GM18861 (cell line): Measurements from ENCODE around the gene CAMK1D.

Source experiments
- ATAC-seq: cut with Tn5 transposase; IDR thresholded peaks from one replicate; pipeline ENCODE4 v1.9.1; 2021; ENCODE audit not compliant: unreplicated experiment

Gene CAMK1D

DNA sequence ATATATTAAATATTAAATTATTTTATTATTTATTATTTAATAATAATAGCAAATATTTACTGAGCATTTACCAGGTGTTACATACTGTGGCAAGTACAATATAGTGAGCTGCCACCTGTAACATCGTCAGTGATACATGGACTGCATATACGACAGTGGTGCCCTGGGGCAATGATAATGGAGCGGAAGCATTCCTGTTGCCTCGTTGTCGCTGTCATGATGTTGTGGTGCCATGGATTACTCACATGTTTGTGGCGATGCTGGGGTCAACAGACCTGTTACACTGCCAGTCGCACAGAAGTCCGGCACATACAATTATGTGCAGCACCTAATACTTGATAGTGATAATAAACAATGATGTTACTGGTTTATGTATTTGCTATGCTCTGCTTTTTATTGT lies 20.6 kb downstream of the CAMK1D start:
- no peak for ATAC-seq

DNA sequence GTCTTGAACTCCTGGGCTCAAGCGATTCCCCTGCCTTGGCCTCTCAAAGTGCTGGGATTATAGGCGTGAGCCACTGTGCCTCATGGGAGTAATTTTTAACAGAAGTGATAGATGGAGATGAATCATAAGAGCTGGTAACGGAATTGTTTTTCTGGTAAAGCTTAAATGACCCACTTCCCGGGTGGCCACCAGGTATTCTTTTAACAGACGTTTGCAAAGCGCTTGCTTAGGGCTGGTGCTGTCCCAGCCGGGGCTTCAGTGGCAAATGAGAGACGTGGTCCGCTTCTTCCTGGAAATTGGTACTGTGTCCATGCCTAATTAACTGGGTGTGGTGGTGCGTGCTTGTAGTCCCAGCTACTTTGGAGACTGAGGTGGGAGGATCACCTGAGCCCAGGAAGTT lies 23.5 kb downstream of the CAMK1D start:
- ATAC-seq: no peak

DNA sequence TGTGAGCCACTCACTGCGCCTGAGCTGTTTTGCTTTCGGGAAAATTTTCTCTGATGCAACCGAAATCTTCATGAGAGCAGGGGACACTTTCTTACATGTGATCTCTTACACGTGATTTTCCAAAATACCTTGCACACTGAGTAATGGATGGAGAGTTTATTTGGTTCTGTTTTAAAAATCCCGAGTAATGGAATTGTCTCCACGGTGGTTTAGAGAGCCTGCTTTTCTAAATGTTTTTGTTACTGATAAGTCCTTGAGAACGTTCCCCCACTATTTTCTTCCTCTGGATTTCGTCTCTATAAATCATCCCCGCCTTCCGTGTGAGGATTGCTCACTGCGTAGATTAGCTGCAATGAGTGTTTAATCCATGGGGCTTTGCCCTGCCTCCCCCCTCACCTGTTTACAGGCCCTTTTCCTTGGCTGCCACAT lies 25.7 kb downstream of the CAMK1D start:
- no peak for ATAC-seq

DNA sequence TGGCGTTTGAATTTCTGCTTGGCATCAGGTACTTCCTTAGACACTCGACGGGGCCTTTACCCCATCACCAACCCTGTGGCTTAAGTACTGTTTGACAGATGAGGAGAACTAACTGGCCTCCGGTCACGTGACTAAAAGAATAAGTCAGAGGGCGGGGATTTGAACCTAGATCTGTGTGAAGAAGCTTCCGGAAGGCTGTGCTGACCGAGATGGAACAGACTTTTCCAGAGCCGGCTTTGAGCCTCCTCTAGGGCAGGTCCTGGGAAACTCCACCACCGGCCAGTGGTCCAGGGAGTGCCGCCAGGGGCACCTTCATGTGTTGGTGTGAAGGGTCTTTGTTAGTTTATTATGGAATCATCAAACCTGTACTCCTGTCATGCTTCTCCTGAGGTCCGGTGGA lies 26.9 kb downstream of the CAMK1D start:
- no peak for ATAC-seq

DNA sequence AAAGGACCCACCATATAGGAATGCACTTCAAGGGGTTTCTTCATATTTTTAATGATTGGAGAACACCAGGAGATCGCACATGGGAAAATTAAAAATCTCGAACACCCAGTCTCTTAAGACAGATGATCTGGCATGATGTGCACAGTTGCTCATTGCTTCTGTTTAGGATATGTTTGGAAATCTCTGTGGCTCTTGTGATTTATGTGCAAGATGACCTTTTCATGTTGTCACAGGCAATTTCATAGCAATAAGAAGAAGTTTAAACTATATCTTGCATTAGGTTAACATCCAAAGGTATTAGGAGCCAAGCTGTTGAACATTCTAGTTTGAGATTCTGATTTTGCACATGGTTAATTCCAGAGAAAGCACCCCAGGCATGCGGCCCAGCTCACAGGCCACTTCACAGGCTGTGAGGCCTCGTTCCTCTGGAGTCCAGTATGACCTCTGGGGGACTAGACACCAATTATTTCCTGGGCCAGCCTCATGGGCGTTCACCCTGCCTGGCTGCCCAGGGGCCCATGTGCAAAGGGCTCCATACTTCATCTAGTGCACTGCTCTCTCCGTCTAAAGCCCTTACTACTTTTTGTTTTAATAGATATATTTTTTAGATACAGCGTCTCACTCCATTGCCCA lies 28.4 kb downstream of the CAMK1D start:
- ATAC-seq: no peak

DNA sequence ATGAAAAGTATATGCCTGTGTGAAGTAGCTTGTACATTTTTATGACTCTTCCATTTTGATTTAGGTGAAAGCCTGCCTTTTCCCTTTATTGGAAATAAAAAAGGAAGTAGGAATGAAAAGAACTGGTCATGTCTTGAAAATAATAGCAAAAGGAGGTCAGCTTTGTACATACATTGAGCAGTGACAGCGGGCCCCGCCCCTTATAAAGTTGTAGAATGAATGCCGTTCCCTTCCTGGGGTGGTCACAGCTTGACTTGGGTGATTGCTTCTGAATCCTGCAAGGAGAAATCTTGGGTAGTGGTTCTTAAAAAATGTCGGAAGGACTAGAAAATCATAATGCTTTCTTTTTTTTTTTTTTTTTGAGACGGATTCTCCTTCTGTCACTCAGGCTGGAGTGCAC lies 31.7 kb downstream of the CAMK1D start:
- ATAC-seq: no peak

DNA sequence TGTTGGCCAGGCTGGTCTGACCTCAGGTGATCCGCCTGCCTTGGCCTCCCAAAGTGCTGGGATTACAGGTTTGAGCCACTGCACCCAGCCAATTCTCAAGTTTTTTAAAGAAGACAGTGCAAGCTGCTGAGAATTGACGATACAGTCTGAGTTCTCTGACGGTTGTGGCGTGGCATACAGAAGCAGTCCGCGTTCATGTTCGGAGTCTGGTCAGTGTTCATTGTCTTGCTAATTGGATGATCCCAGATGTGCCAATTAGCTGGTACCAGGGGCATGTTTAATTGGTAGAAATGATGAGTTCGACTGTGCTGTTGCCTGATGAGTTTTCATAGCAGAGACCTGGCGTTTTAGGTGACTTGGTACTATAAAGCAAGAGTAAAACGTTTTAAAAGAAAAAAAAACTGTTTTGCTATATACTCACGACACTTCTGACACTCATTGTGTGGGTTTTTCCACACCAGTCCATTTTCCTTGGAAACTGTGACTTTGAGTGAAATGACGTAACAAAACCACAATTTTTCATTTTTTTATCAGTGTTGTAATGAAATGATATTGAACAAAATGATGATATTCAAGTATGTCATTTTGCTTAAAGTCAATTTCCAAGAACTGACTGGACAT lies 32.3 kb downstream of the CAMK1D start:
- ATAC-seq: no peak

DNA sequence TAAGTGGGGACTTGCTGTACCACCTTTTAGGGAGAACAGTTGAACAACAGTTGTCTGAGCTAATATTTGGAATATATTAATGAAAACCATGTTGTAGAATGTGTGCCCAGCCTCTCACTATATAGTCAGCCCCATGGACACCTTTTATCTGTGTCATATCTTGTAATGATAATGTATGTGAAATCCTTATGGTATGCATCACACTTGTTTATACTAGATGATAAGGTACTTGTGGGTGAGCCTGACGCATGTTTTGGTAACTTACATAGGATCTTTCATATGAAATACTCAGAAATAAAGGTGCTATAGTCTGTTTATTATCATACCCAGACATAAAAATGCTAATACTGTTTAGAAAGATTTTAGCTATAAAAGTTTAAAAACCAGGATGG lies 32.8 kb downstream of the CAMK1D start:
- no peak for ATAC-seq

DNA sequence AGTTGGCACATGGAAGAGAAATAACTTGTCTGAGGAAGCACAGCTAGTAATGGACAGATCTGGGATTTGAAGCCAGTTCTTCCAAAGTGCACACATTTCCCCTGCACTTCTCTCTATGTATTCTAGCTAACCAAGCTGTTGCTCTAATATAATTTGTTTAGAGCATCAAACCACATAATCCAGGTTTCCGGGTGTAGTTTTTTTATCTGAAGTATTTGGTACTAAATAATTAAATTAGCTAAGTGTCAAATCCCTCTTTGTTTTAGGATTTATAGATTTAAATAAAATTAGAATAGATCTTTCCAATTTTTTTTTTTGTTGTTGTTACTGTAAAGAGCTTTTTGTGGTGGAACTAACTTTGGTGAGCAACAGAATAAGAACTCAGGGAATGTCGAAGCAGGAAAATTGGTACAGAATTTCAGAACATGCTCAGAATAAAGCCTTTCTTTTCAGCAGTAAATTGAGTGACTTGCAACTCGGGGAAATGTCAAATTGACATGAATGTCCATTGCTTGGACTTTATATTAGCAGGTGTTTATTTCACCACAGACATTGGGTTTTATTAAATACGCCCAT lies 33.7 kb downstream of the CAMK1D start:
- no peak for ATAC-seq

DNA sequence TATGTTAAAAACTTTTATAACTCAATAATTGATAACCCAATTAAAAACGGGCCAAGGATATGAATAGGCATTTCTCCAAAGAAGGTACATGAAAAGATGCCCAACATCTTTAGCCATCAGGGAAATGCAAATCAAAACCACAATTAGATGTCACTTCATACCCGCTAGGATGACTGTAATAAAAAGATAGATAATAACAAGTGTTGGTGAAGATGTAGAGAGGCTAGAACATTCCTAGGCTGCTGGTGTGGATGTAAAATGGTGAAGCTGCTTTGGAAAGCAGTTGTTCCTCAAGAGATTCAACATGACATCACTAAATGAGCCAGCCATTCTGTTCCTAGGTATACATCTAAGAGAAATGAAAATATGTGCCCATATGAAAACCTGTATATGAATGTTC lies 35.6 kb downstream of the CAMK1D start:
- no peak for ATAC-seq

DNA sequence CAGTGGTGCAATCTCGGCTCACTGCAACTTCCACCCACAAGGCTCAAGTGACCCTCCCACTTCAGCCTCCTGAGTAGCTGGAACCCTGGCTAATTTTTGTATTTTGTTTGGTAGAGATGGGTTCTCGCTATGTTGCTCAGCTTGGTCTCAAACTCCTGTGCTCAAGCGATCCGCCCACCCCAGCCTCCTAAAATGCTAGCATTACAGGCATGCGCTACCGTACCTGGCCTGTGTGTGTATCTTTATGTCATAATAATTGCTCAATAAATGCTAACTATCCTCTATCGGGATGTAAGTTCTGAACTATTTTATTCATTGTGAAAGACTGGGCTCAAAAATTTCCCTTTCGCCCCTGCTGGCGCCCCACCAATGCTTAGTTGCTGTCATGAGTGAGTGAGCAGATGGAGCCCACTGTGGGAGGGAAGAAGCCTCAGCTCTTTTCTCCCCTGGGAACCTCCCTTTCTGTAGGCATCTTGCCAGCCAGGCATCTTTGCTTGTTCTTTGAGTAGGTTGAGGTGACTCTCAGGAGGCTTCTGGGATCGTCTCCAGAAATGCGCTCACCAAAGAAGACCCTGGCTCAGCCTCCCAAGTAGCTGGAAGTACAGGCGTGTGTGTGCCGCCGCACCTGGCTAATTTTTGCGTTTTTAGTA lies 38.3 kb downstream of the CAMK1D start:
- ATAC-seq: no peak

DNA sequence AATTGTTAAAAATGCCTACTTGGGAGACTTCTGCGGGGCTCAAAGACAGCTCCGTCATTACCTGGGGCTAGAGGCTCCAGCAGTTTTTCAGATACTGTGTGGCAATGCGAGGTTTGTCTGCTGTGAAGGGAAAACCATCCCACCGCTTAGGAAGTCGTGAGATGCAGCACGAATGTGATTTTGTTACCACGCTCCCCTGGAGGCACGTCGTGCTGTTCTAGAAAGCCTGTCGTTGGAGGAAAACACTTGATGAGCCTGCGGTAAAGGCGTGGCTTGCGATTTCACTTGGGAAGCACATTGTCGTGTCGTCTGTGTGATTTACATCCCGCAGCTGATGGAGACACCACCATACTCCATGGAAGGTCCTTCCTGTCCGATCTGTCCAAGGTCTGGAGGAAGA lies 39.3 kb downstream of the CAMK1D start:
- no peak for ATAC-seq

DNA sequence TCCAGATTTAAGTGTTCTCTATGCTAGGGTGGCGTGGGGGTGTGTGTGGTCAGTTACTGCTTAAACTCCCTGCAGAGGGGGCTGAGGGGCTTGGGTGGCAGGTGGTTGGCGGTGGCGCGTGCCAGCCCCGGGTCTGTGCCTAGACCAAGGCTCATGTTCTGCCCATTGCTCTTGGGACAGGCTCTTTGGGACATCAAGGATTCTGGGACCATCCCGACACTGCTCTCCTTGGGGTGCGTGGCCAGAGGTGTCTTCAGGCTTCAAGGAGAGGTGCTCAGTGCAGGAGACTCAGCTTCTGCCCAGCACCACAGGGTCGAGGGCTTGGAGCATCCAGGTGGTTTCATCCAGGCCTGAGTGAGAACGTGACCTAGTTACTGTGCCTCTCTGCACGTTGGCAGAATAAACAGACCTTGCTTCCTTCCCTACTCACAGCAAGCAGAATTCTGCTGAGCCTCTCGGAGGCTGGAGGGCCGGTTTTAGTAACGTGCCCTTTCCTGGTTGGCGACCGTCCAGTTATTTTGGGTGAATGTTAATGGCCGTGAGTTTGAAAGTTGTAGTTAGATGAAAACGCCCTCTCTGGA lies 39.9 kb downstream of the CAMK1D start:
- no peak for ATAC-seq

DNA sequence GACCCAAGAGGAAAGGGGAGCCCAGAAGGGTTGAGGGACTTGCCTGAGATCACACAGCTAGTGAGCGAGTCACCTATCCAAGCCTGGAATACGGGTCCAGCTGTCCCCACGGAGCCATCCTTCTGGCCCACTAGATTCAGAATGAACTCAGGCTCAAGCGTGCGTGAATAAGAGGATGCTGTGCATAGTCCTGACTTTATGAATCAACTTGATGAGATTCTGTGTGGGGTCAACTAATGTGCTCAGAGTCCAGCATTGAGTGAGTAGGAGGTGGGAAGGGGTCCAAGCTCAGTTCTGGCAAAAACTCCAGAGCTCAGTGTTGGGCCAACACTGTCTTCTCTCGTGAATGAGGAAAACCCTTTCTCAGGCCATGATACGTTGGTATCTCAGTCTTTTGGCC lies 41.4 kb downstream of the CAMK1D start:
- ATAC-seq: no peak

DNA sequence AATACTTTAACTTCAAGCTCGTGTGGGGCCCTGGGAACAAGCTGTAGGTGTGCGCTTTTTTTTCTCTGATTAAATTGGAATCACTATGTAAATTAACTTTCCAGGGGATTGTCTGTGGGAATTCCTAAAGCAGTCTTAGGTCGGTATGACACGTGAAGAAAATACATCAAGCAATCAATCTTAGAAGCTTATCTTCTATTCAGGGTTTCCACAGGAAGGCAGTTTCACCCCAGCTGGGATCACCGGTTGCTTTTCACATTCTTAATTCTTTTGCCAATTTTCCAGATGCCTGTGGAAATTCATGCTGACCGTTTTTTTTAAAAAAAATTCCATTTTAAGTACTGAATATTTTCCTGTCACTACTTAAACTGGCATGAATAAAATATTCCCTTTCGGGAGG lies 41.9 kb downstream of the CAMK1D start:
- no peak for ATAC-seq

DNA sequence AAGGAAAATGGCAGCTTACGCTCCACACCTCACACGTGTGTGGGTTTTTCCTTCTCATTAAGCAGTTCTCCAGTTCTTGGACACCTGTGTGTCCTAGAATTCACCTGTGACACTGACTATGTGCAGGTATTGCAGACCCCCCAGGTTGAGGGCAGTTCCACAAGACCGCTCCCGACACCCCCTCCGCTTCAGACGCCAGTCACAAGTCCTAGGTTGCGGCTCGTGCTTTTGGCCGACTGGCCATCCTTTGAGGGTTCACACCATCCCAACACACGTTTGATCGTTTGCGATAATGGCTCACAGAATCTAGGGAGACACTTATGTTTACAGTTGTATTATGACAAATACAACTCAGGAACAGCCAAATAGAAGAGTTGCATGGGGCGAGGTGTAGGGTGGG lies 44.5 kb downstream of the CAMK1D start:
- ATAC-seq: no peak

DNA sequence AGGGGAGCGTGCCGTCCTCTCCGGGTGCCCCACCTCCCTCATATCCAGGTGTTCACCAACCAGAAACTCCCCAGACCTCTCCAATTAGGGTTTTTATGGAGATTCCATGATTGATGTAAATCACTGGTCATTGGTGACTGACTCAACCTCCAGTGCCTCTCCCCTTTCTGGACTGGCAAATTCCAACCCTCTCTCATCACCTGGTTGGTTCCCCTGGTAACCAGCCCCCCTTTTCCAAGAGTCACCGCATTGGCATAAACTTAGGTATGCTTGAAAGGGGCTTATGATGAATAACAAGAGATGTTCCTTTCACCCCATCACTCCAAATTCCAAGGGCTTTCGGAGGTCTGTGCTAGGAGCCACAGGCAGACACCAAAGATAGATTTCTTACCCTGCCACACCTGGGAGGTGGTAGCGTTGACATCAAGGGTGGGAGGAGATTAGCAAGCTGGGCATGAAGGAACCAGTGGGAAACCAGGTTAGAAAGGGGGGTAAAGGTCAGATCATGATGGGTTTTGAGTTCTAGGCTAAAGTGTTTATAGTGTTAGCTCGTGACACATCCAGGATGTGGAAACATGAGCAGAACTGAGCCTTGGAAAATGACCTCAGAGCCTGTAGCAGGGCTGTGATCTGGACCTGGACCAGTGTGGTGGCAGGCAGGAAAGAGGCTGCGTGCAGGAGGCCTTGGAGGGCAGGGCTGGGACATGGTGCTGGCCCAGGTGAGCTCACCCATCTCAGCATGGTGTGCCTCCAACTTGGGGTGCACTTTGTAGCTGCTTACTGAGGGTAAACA lies 45.1 kb downstream of the CAMK1D start:
- ATAC-seq: no peak

DNA sequence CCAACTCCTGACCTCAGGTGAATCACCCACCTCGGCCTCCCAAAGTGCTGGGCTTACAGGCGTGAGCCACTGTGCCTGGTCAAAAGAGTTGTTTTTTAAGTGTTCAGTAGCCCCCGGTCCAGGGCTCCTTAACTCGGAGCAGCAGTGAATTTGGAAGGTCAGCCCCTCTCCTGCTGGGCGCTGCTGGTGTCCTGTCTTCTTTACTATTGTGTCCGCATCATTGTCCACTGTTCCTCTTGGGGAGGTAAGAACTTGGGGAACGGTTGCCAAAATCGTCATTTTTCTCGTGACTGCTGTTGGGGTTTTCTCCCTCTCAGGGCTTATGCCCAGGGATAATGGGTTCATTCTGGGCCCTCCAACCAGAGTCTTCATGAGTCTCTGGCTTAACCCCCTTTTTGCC lies 46.7 kb downstream of the CAMK1D start:
- no peak for ATAC-seq

DNA sequence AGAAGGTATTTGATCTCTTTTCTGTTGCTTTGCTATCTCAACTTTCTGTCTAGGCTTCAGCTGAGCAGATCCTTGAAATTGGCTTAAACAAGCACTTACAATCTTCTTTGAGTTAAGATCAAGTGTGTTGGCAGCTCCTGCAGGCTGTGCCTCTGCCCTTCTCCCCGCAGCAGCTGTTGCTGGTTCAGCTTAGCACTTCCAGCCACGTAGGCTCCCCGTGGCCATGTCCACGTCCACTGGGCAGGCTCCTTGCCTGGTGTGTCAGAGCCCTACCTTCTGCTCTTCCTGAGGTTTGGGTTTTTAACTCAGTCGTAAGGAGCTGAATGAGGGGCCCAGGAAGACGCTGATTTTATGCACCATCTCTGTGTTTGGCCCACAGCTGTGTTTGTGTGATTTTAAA lies 47.2 kb downstream of the CAMK1D start:
- no peak for ATAC-seq

DNA sequence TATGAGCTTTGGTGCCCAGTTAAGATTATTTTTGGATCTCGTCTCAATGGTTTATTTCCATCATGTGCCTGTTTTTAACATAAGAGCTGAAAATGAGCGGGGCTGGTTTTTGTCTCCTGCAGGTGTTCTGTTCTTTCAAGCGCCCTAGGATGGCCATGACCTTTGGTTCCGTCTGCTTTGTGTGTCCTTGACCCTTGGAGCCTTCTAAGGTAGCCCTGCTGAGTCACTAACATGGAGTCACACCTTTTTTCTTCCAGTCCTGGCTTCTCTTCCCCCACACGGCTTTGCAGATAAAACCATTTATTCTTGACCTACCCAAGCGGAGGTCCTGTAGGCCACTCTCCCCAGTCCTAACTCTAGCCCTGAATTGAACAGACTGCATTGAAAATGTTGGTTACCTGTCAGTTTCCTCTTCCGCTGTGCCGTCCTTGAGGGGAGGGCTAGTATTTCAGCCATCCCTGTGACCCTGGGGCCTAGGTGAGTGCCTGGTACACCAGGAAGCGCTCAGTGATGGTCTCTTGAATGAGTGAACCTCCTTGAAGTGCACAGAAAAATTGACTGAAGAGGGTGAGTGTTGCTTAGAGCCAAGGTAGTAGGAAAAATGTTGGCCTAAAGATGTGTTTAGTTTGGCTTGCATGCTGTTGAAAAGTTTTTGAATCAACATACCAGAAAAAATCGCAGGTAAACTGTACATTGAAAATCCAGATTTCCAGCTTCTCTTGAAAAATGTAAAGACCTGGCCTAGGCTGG lies 48.0 kb downstream of the CAMK1D start:
- no peak for ATAC-seq
